Adipocyte (in vitro differentiated cells): Measurements from ENCODE around the gene LRRK1.

Experiments
- DNase-seq: peaks from one replicate; pipeline ENCODE4 v3.0.0-alpha.2; 2015; ENCODE audit warnings: low read depth
- H3K27me3 ChIP-seq: replicated peaks from 2 replicates; pipeline ENCODE4 v1.7.0; 2013; ENCODE audit warnings: mild to moderate bottlenecking, low read length, moderate library complexity; ENCODE audit not compliant: control insufficient read depth, insufficient read depth
- H3K36me3 ChIP-seq: 2 replicates; pipeline ENCODE4 v1.7.0; 2013; ENCODE audit warnings: low read length, mild to moderate bottlenecking, moderate library complexity; ENCODE audit not compliant: control insufficient read depth, insufficient read depth, severe bottlenecking
- H3K4me1 ChIP-seq: 2 replicates; pipeline ENCODE4 v1.7.0; 2013; ENCODE audit warnings: mild to moderate bottlenecking, low read length, moderate library complexity; ENCODE audit not compliant: control insufficient read depth, insufficient read depth
- H3K4me3 ChIP-seq: 2 replicates; pipeline ENCODE4 v1.7.0; 2013; ENCODE audit warnings: mild to moderate bottlenecking, low read length, moderate library complexity
- H3K9ac ChIP-seq: 2 replicates; pipeline ENCODE4 v1.7.0; 2013; ENCODE audit warnings: mild to moderate bottlenecking, low read length, moderate library complexity
- H3K9me3 ChIP-seq: 2 replicates; pipeline ENCODE4 v1.7.0; 2013; ENCODE audit warnings: mild to moderate bottlenecking, low read length, moderate library complexity; ENCODE audit not compliant: control insufficient read depth

Gene LRRK1

GRCh38 chr15:101078669-101079323, 159.6 kb downstream of the LRRK1 start:
- Histone ChIP-seq H3K9ac (no peak overlapping the region), H3K36me3 (no peaks in the 10 kb centered on the region), H3K4me1 (no peaks in the 10 kb centered on the region), H3K4me3 (no peak overlapping the region), H3K27me3 (peaks cover 3% of the 10 kb centered on the region), H3K9me3 (no peaks in the 10 kb centered on the region)
- DNase-seq = no peak

- Histone ChIP-seq H3K36me3 (no peaks in the 10 kb centered on the region), H3K9me3 (no peaks in the 10 kb centered on the region), H3K27me3 (peaks cover 3% of the 10 kb centered on the region), H3K4me3 (no peak overlapping the region), H3K9ac (no peak overlapping the region), H3K4me1 (no peaks in the 10 kb centered on the region)
- no peak for DNase-seq
Observed at GRCh38 chr15:101081900-101082299, 162.7 kb downstream of the LRRK1 start.

- no peak overlapping the region for H3K4me3 ChIP-seq
- H3K9ac ChIP-seq = no peak overlapping the region
- peaks cover 3% of the 10 kb centered on the region for H3K27me3 ChIP-seq
- H3K4me1 ChIP-seq = no peaks in the 10 kb centered on the region
- no peaks in the 10 kb centered on the region for H3K9me3 ChIP-seq
- DNase-seq = no peak
- no peaks in the 10 kb centered on the region for H3K36me3 ChIP-seq
Observed at GRCh38 chr15:101083336-101084045, 164.3 kb downstream of the LRRK1 start.

GRCh38 chr15:101084801-101085200, 165.6 kb downstream of the LRRK1 start:
- Histone ChIP-seq H3K27me3 (peaks cover 3% of the 10 kb centered on the region), H3K9me3 (no peaks in the 10 kb centered on the region), H3K36me3 (no peaks in the 10 kb centered on the region), H3K4me1 (no peaks in the 10 kb centered on the region), H3K4me3 (no peak overlapping the region), H3K9ac (no peak overlapping the region)
- DNase-seq = no peak

GRCh38 chr15:101085311-101085700, 166.1 kb downstream of the LRRK1 start:
- no peak for DNase-seq
- H3K4me1 ChIP-seq = no peaks in the 10 kb centered on the region
- H3K36me3 ChIP-seq = no peaks in the 10 kb centered on the region

GRCh38 chr15:101086394-101087171, 167.4 kb downstream of the LRRK1 start:
- no peak for DNase-seq
- H3K4me1 ChIP-seq = peaks cover 7% of the 10 kb centered on the region
- no peaks in the 10 kb centered on the region for H3K9me3 ChIP-seq
- no peak overlapping the region for H3K9ac ChIP-seq
- no peaks in the 10 kb centered on the region for H3K36me3 ChIP-seq
- peaks cover 3% of the 10 kb centered on the region for H3K27me3 ChIP-seq
- H3K4me3 ChIP-seq = no peak overlapping the region

More at GRCh38 chr15:101085311-101085700, 166.1 kb downstream of the LRRK1 start:
- no peaks in the 10 kb centered on the region for H3K9me3 ChIP-seq
- peaks cover 3% of the 10 kb centered on the region for H3K27me3 ChIP-seq
- no peak overlapping the region for H3K4me3 ChIP-seq
- no peak overlapping the region for H3K9ac ChIP-seq

- Histone ChIP-seq H3K9me3 (no peaks in the 10 kb centered on the region), H3K4me1 (peaks cover 13% of the 10 kb centered on the region), H3K4me3 (no peak overlapping the region), H3K27me3 (peaks cover under 1% of the 10 kb centered on the region), H3K36me3 (no peaks in the 10 kb centered on the region), H3K9ac (no peak overlapping the region)
- DNase-seq = no peak
Observed at GRCh38 chr15:101087172-101087769, 168.1 kb downstream of the LRRK1 start.

GRCh38 chr15:101088271-101088670, 169.1 kb downstream of the LRRK1 start:
- Histone ChIP-seq H3K9me3 (no peaks in the 10 kb centered on the region), H3K36me3 (no peaks in the 10 kb centered on the region), H3K27me3 (no peaks in the 10 kb centered on the region), H3K4me3 (no peak overlapping the region), H3K9ac (no peak overlapping the region), H3K4me1 (peaks cover 18% of the 10 kb centered on the region)
- no peak for DNase-seq

GRCh38 chr15:101088788-101089578, 169.8 kb downstream of the LRRK1 start:
- Histone ChIP-seq H3K4me1 (peaks cover 18% of the 10 kb centered on the region), H3K4me3 (peak overlapping the region; percentile 77), H3K9me3 (no peaks in the 10 kb centered on the region), H3K27me3 (no peaks in the 10 kb centered on the region), H3K36me3 (no peaks in the 10 kb centered on the region), H3K9ac (peak overlapping the region; percentile 72)
- peak; percentile 67 for DNase-seq

- Histone ChIP-seq H3K4me3 (no peak overlapping the region), H3K9me3 (no peaks in the 10 kb centered on the region), H3K36me3 (no peaks in the 10 kb centered on the region), H3K27me3 (no peaks in the 10 kb centered on the region), H3K4me1 (peaks cover 18% of the 10 kb centered on the region), H3K9ac (no peak overlapping the region)
- no peak for DNase-seq
Observed at GRCh38 chr15:101089579-101090427, 170.6 kb downstream of the LRRK1 start.
